Activated CD4-positive, alpha-beta memory T cell treated with anti-CD3 and anti-CD28 coated beads, Interleukin-2, amount 10 ng/mL, durations not matched to agents 7 days and 5 days (primary cell): ENCODE data around the gene MYOM3. TPM values are rescaled to one million over a fixed set of nuclear protein-coding genes. Genes with fewer than 3 reads are reported as not detected.

Experiments
- CTCF ChIA-PET: fragments of 350-600 bp; sonication (Branson Sonifier 250); formaldehyde crosslinking; loops from one replicate; lab custom pipeline; 2021; ENCODE audit warnings: antibody characterized with exemption, inconsistent platforms; lab: Charles Lee
- POLR2A ChIA-PET: fragments of 350-600 bp; sonication (Branson Sonifier 250); formaldehyde crosslinking; loops from one replicate; lab custom pipeline; 2021; ENCODE audit warnings: antibody characterized with exemption; lab: Charles Lee
- DNase-seq: peaks from one replicate; pipeline ENCODE4 v3.0.0-alpha.2; 2020
- H3K27ac Mint-ChIP-seq: one replicate; pipeline ENCODE4 v1.8.0; 2021; ENCODE audit warnings: mild to moderate bottlenecking, mixed read lengths
- H3K27me3 Mint-ChIP-seq: one replicate; pipeline ENCODE4 v1.8.0; 2021; ENCODE audit warnings: mixed read lengths
- H3K36me3 Mint-ChIP-seq: one replicate; pipeline ENCODE4 v1.8.0; 2021; ENCODE audit warnings: low read depth, mixed read lengths
- H3K4me1 Mint-ChIP-seq: one replicate; pipeline ENCODE4 v1.8.0; 2021; ENCODE audit warnings: mixed read lengths
- H3K4me3 Mint-ChIP-seq: one replicate; pipeline ENCODE4 v1.8.0; 2021; ENCODE audit warnings: mild to moderate bottlenecking, mixed read lengths
- H3K9me3 Mint-ChIP-seq: one replicate; pipeline ENCODE4 v1.8.0; 2021; ENCODE audit warnings: mixed read lengths
- total RNA-seq, 2 experiments: library from RNA; stranded (reverse); gene quantifications; one replicate each; pipeline ENCODE4 v1.2.3, GENCODE V29; 2021

The MYOM3 gene
- not detected for total RNA-seq

DNA sequence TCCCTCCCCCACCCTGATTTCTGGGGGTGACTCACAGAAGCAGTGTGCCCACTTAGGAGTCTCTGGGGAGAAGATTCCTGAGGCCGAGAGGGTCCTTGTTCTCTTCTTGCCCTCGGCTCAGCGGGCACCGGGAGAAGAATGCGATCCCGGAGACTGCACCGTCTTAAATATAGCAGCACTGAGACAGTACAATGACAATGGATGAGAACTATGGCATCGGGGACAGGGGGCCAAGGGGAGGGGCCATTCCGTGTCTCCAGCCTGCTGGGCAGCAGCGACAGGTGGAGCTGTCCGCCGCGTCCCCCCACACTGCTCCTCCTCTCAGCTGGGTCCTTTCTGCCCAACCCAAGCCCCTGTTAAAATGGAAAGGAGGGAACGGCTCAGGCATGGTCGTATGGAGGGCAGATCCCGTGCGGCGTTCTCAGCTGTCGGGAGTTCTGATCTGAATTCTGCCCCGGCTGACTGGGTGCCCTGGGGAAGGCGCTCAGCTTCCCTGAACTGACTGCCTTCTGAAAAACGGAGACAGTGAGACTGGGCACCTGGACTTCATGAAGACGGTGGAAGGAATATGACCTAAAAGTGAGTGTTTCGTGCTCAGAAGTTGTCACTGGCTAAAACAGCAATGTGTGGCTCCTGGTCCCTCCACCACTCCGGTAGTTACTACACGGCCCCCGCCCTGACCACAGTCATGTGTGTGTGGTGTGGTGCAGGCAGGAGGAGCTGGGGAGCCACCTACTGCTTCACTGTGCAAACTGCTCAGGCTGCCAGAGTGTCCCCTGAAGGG lies at the start of gene MYOM3:
Gene MYOM3, minus strand, starts transcription at position 140 of the 784 bp plus-strand sequence. CDS start 3,499 bp downstream, outside the sequence.
- peaks cover 18% of the 10 kb centered on the region for H3K4me1 Mint-ChIP-seq
- peaks cover 29% of the 10 kb centered on the region for H3K27me3 Mint-ChIP-seq
- POLR2A ChIA-PET, result no interaction called here
- DNase-seq, result peak; percentile 79
- CTCF ChIA-PET, result interaction anchor here (0.6 to 3.7 kb wide), 9 partner anchors 12 to 413 kb away, joined by 3 to 22 read pairs (median 3); no protein-coding TSS in a partner anchor
- no peaks in the 10 kb centered on the region for H3K36me3 Mint-ChIP-seq
- H3K9me3 Mint-ChIP-seq, result no peaks in the 10 kb centered on the region
- H3K4me3 Mint-ChIP-seq, result no peak within 1 kb of the TSS
- H3K27ac Mint-ChIP-seq, result no peak within 1 kb of the TSS

DNA sequence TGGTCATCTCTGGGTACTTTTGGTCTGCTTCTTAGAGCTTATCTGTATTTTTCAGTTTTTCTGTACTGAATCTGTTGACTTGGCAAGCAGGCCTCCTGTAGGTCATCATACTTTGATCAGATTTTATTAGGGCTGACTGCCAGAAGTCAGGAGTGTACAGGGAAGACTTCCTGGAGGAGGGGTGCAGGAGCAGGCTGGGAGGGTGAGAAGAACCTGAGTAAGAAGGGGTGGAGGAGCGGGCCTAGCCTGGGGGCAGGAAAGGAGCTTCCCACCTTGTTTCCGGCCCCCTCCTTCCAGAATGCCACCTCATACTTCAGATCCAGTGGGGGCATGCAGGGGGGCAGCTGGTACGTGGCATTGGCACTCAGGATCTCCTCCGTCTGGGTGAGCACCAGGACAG lies 49.3 kb upstream of the MYOM3 start:
- H3K4me1 Mint-ChIP-seq, result peaks cover 3% of the 10 kb centered on the region
- no peak overlapping the region for H3K27ac Mint-ChIP-seq
- no peaks in the 10 kb centered on the region for H3K9me3 Mint-ChIP-seq

DNA sequence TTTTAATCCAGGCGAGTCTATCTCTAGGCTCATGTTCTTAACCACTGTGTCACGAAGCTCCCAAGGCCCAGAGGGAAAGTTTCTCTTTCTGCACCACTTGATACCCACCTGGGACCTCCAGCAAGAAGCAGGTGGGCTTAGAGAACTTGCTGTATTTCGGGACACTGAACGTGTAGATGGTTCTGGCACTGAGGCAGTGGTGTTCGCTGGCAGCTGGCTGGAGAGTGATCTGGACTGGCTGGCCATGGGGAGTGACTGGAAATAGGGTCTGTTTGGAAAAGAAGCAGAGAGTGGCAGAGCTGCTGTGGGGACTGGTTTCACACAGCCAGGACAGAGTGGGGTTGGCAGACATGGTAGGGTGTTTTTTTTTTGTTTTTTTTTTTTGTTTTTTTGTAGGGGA lies 47.4 kb upstream of the MYOM3 start:
- Mint-ChIP-seq H3K27me3 (no peaks in the 10 kb centered on the region), H3K36me3 (peaks cover 2% of the 10 kb centered on the region), H3K4me1 (peaks cover 3% of the 10 kb centered on the region), H3K27ac (no peak overlapping the region), H3K4me3 (no peak overlapping the region), H3K9me3 (no peaks in the 10 kb centered on the region)
- CTCF ChIA-PET, result interaction anchor here (3.4 kb wide), 1 partner anchor 9 kb away, joined by 22 read pairs; no protein-coding TSS in a partner anchor
- DNase-seq, result no peak
- POLR2A ChIA-PET, result no interaction called here

More for the DNA sequence above, 49.3 kb upstream of the MYOM3 start:
- Mint-ChIP-seq H3K36me3 (peaks cover 8% of the 10 kb centered on the region), H3K4me3 (no peak overlapping the region), H3K27me3 (no peaks in the 10 kb centered on the region)
- POLR2A ChIA-PET, result no interaction called here
- CTCF ChIA-PET, result interaction anchor here (3.4 kb wide), 1 partner anchor 11 kb away, joined by 22 read pairs; no protein-coding TSS in a partner anchor
- DNase-seq, result no peak

DNA sequence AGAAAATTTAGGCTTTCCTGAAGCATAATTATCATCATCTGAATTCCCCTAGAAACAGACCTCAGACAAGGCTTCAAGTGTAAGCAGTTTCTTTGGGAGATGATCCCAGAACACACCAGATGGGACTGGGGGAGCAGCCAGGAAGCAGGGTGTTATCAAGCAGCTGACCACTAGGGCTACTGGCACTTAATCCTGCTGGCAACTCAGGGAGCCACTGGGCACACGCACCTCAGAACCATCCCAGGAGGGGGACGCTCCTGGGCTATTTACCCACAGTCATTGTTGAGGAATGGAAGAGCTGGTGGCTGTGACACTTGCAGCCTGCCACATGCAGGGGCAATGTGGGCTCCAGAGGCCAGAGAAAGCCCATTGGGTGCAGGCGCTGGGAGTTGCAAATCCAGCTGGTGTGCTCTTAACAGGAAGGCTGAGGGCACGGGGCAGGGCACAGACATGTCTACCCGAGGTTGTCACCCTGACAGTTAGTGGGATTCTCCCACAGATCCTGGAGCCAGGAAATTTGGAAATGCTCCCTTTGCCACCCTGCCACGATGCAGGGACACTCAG lies 46.1 kb upstream of the MYOM3 start:
- H3K9me3 Mint-ChIP-seq, result no peaks in the 10 kb centered on the region
- no peak overlapping the region for H3K4me3 Mint-ChIP-seq
- ChIA-PET POLR2A (interaction anchor here (0.6 kb wide), 1 partner anchor 324 kb away, joined by 3 read pairs; no protein-coding TSS in a partner anchor), CTCF (interaction anchor here (3.4 kb wide), 1 partner anchor 8 kb away, joined by 22 read pairs; no protein-coding TSS in a partner anchor)
- H3K27ac Mint-ChIP-seq, result no peak overlapping the region
- H3K4me1 Mint-ChIP-seq, result peaks cover 3% of the 10 kb centered on the region
- DNase-seq, result no peak
- peaks cover 2% of the 10 kb centered on the region for H3K36me3 Mint-ChIP-seq
- H3K27me3 Mint-ChIP-seq, result no peaks in the 10 kb centered on the region

DNA sequence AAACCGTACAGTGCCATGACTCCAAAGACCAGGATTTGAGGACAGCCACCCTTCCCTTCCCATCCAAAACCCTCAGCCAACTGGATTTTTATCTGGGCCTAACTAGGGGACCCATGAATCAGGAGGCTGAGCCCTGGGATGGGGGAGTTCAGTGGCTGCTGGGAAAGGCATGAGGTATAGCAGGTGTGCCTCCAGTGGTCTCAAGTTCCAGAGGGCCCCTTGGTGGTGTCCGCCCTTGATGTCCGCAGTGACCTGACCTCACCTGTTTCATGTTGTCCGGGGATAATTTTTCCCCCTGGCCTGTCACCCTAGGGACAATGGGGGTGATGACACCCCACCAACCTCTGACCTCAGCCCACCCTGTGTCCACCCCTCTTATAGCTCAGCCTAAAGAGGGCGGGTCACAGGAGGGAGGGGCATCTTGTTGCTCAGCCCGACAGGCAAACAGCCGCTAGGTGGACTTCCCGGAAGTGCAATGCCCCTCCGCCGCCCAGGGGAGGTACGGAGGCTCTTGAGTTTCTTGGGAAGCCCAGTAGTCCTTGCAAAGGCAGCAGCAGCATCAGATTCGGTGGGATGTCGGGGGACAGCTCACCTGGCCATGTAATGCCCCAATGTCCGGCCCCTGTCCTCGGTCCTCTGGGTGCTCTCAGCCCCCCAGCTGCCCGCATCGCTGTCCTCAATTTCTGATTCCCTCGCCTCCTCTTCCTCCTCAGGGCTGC lies 44.8 kb upstream of the MYOM3 start:
- ChIA-PET POLR2A (no interaction called here), CTCF (interaction anchor here (5.3 kb wide), 1 partner anchor 235 kb away, joined by 36 read pairs; no protein-coding TSS in a partner anchor)
- Mint-ChIP-seq H3K4me1 (peaks cover 1% of the 10 kb centered on the region), H3K36me3 (peaks cover 2% of the 10 kb centered on the region), H3K4me3 (no peak overlapping the region), H3K27me3 (peaks cover 10% of the 10 kb centered on the region), H3K9me3 (no peaks in the 10 kb centered on the region), H3K27ac (no peak overlapping the region)
- no peak for DNase-seq

DNA sequence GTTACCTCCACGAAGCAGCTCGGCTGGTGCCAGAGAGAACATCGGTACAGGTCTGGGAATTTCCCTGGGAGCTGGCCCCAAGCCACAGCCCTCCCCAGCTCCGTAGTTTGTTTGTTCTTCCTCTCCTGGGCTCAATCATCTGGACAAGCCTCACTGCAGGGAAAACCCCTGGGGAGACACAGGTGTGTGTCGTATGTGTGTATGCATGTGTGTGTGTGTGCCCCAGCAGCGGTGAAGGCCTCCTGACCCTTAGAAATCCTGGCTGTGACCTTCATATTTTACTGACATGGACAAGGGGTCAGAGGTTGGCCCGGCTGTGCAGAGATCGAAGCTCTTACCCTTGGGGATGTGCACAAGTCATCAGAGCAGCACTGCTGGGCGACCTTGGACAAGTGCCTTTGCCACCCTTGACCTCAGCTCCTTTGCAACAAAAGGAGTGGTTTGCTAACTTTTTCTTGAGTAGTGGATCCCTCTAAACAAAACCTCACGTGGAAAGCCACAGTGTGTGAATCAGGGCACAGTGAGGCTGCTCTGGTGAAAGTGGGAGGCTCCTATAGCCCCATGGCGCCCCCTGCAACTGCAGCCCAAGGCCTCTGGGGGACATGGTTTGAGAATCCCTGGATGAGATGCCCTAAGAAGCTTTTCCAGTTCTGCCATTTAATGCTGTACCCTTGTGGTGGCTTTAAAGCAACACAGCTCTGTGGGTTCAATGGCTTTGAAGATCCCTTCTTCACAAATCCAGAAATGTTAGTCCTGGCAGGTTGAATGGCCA lies 43.3 kb upstream of the MYOM3 start:
- CTCF ChIA-PET, result interaction anchor here (0.6 to 5.3 kb wide), 5 partner anchors 10 to 237 kb away, joined by 3 to 36 read pairs (median 3); no protein-coding TSS in a partner anchor
- peaks cover 14% of the 10 kb centered on the region for H3K4me1 Mint-ChIP-seq
- no peaks in the 10 kb centered on the region for H3K9me3 Mint-ChIP-seq

DNA sequence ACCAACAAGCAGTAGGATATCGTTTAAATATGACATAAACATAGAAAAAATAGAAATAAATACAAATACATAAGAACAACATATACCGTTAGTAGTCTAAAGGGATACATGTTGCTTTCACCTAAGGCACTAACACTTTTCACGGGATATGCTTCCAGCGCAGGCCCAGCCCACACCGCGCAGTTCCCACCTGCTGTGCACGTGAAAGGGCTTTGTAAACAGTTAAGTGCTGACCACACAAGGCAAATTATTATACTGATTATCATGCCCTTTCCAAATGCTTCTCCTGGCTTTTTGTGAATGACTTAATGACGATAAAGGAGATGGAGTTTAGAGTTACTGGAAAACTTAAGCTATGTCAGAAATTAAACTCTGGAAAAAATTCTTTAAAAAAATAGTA lies 42.3 kb upstream of the MYOM3 start:
- Mint-ChIP-seq H3K36me3 (no peaks in the 10 kb centered on the region), H3K4me3 (no peak overlapping the region), H3K27me3 (peaks cover 22% of the 10 kb centered on the region), H3K27ac (no peak overlapping the region), H3K9me3 (no peaks in the 10 kb centered on the region), H3K4me1 (peaks cover 24% of the 10 kb centered on the region)
- CTCF ChIA-PET, result interaction anchor here (0.6 to 5.3 kb wide), 6 partner anchors 10 to 238 kb away, joined by 3 to 36 read pairs (median 4); no protein-coding TSS in a partner anchor
- no peak for DNase-seq
- POLR2A ChIA-PET, result no interaction called here

More for the DNA sequence above, 43.3 kb upstream of the MYOM3 start:
- no peak for DNase-seq
- Mint-ChIP-seq H3K27ac (no peak overlapping the region), H3K27me3 (peaks cover 22% of the 10 kb centered on the region), H3K36me3 (peaks cover 2% of the 10 kb centered on the region), H3K4me3 (no peak overlapping the region)
- POLR2A ChIA-PET, result interaction anchor here (0.7 kb wide), 1 partner anchor 238 kb away, joined by 3 read pairs; no protein-coding TSS in a partner anchor

DNA sequence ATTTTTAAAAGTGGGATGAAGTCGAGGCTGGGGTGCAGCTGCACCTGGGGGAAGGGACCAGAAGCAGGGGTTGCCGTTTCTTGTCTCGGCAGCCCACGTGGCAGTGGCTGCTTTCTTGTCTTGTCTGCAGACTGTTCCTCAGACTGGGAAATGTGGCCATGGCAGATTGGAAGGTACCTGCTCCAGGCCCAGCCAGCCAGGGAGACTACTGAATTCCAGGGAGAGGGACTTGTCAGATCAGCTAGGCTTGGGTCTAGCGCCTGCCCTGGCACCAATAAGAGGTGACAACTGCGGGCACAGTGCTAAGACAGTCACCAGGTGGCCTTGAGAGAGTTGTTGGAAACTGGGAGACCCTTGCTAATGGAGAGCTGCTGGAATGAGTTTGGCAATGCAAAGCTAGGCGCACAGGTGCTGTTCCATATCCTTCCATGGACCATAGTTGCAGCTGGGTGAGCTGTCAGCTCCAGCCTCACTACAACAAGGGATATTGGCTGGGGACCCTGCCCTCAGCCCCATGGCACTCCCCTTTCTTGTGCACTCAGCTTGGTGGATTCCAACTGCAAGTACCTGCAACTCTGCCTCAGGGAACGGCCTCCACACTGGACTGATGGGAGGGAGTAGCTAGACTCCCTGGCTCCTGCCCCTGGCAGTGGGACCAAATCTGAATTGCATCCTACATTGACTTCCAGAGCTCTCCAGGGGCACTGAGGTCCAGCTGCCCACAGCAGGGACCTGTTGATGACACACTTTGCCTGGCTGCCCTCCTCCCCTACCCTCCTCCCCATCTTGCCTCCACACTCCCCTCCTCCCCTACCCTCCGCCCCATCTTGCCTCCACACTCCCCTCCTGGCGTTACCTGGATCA lies 40.9 kb upstream of the MYOM3 start:
- peaks cover 25% of the 10 kb centered on the region for H3K4me1 Mint-ChIP-seq
- H3K36me3 Mint-ChIP-seq, result no peaks in the 10 kb centered on the region
- H3K27ac Mint-ChIP-seq, result no peak overlapping the region
- H3K4me3 Mint-ChIP-seq, result no peak overlapping the region
- CTCF ChIA-PET, result interaction anchor here (0.6 to 5.3 kb wide), 5 partner anchors 46 to 242 kb away, joined by 3 to 36 read pairs (median 4); no protein-coding TSS in a partner anchor
- DNase-seq, result no peak
- POLR2A ChIA-PET, result interaction anchor here (1.1 kb wide), 1 partner anchor 37 kb away, joined by 3 read pairs; no protein-coding TSS in a partner anchor
- no peaks in the 10 kb centered on the region for H3K9me3 Mint-ChIP-seq
- H3K27me3 Mint-ChIP-seq, result peaks cover 25% of the 10 kb centered on the region

DNA sequence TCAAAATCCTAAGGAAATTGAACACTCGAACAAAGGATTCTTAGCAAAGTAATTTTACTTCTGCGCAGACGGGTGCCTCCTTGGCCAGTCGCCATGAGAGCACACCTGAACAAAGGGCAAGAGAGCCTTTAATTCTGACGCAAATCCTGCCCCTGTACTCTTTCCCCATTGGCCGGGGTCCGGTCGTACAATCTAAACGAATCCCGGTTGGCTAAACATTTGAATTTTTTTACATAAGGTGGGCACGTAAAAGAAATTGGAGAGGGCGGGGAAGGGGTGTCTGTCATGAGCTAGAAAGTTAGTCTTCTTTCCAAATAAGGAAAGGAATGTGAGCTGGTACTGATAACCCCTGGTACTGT lies 39.2 kb upstream of the MYOM3 start:
- H3K4me3 Mint-ChIP-seq, result no peak overlapping the region
- ChIA-PET CTCF (interaction anchor here (0.6 to 5.3 kb wide), 22 partner anchors 9 to 484 kb away, joined by 3 to 94 read pairs (median 6); partner anchors contain the start of genes IFNLR1, NIPAL3 and STPG1), POLR2A (interaction anchor here (1.0 to 2.7 kb wide), 2 partner anchors 40 to 170 kb away, joined by 3 to 22 read pairs; no protein-coding TSS in a partner anchor)
- H3K36me3 Mint-ChIP-seq, result no peaks in the 10 kb centered on the region
- no peak for DNase-seq
- peaks cover 25% of the 10 kb centered on the region for H3K4me1 Mint-ChIP-seq
- H3K27ac Mint-ChIP-seq, result no peak overlapping the region
- H3K27me3 Mint-ChIP-seq, result peaks cover 30% of the 10 kb centered on the region
- no peaks in the 10 kb centered on the region for H3K9me3 Mint-ChIP-seq

DNA sequence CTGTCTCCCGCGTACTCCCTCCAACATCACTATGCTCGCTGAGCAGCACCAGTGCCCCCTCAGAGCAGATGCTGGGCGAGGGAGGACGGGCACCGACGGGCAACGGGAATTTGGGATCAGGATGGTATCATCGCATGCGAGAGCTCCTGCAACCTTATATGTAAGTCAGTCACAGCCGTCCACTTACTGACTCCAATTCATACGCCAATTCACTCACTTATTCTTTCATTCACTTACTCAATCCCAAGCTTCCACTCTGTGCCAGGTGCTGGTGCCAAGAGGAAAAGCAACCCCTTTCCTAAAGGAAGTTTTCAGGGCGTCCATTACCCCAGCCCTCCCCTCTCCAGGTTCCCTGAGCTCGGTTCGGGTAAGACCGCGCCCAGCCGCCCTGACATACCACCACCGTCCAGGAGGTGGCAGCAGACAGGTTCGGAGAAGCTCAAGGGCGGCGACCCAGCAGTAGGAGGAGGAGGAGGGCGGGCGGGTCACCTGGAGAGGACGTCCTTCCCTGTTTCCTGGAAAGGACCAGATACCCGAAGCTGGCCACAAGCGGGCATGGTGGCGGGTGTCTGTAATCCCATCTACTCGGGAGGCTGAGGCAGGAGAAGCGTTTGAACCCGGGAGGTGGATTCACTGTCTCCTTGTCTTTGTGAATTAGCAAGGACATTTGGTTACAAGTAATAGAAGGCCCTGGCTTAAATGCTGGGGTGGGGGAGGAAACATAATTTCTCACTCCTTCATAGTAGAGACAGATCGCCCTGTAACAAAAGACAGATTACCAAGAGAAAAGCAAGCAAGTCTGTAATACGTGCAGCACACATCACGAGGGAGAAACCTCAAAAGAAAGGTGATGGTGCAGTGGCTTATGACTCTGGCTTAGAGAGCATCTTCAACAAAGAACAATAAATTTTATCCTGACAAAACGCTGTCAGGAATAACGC lies 38.6 kb upstream of the MYOM3 start:
- H3K4me1 Mint-ChIP-seq, result peaks cover 25% of the 10 kb centered on the region
- H3K36me3 Mint-ChIP-seq, result no peaks in the 10 kb centered on the region
- peaks cover 33% of the 10 kb centered on the region for H3K27me3 Mint-ChIP-seq
- H3K4me3 Mint-ChIP-seq, result peak overlapping the region; percentile 48
- peak; percentile 90 for DNase-seq
- no peaks in the 10 kb centered on the region for H3K9me3 Mint-ChIP-seq
- POLR2A ChIA-PET, result interaction anchor here (0.7 to 2.7 kb wide), 12 partner anchors 9 to 492 kb away, joined by 3 to 22 read pairs (median 4); partner anchors contain the start of genes IFNLR1, PNRC2 and SRRM1
- no peak overlapping the region for H3K27ac Mint-ChIP-seq
- CTCF ChIA-PET, result interaction anchor here (0.6 to 3.0 kb wide), 58 partner anchors 9 to 1121 kb away, joined by 3 to 94 read pairs (median 4); partner anchors contain the start of genes CLIC4, IFNLR1, NIPAL3 and RCAN3
